Right hindlimb (tissue), 1 donor: Measurements from ENCODE around the gene DCTN4.

Source experiments
- DNase-seq: peaks from one replicate; pipeline ENCODE4 v3.0.0-alpha.2; 2018

DCTN4 gene

DNA sequence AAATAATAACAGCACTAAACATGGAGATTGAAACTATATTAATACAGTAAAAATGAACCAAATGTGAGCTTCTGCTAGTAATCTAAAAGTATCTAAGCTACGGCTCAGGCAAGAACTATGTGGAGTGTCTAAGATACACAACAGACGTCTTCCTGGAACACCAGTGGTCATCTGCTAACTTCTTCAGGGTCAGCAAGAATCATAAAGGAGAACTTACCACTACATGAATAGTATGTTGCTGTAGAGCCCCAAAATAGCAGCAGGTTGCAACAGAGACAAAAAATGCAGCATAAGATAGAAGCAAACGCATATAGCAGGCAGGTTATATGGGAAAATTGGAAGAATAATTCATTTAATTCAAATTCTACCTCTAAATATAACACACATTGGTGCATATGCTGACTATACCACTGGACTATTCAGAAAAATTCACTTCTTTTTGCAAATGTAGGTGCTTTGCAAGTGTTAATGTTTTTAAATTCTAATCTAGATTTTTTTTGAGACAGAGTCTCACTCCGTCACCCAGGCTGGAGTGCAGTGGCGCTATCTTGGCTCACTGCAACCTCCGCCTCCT is 27.1 kb downstream of the DCTN4 start:
- no peak for DNase-seq

DNA sequence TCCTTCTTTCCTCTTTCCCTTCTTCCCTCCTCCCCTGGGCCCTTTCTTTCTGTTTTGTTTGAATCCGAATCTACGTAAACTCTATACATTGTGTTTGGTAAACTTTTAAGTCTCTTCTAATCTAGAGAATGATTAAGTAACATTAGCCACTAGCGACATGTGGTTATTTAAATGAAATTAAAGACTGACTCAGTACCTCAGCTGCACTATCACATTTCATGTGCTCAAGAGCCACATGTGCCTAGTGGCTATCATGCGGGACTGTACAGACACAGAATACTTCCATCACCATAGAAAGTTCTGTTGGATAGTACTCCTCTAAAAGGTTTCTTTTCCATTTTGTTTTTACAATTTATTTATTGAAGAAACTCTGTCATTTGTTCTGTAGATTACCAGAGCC is 29.0 kb downstream of the DCTN4 start:
- DNase-seq, result no peak

DNA sequence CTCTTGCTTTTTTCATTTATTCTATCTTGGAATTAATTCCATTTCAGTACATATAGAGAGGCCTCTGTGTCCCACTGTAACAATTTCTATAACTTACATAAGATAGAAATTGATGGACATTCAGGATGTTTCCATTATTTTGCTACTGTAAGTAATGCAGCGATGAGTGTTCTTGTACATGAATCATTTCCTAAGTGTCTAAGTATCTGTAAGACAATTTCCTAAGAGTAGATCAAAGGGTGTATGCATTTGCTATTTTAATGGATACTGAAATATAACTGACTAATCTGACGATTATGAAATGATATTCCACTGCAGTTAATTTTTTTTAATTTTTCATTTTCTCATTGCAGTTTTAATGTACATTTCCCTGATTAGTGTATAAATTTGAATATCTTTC is 35.0 kb downstream of the DCTN4 start:
- DNase-seq, result no peak

DNA sequence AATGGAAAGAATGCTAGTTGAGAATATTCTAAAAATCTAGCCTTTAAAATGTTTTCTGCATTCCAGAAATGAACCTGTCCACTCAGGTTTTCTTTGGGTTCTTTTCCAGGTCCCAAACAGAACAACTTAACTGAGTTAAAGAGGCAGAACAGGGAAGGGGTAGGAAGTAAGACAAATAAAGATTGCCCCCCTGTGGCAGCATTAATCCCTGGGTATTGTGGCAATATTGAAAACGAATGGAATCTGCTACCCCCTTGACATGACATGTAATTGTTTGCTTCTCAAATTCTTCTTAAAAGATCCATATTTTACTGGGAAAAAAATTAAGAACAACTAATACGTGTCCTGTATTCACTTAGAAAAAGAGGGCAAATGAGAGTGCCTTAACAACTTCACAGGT is 48.7 kb downstream of the DCTN4 start:
- DNase-seq, result no peak

DNA sequence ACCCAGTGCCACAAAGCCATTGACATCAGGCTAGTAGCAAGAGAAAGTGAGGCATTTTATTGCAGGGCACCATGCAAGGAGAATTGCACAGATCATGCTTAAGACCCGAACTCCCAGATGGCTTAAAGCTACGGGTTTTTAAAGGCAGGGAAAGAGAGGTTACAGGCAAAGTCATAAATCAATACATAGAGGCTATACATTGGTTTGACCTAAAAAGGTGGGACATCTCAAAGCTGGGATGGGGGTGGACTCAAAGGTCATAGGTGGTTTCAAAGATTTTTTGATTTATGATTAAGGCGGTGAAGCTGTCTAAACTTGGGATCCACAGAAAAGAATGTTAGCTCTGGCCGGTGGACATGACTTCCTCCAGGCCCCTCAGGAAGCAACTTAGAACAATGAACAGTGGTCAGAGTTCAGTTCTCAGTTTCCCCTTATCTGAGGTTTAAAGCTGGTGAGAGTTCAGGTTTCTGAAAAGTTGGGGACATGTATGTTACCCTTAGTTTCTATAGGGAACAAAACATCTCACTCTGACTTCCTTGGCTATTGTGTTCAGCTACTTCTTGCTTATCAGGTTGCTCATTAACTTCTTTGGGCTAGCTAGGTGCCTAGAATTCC is 51.9 kb downstream of the DCTN4 start:
- no peak for DNase-seq

DNA sequence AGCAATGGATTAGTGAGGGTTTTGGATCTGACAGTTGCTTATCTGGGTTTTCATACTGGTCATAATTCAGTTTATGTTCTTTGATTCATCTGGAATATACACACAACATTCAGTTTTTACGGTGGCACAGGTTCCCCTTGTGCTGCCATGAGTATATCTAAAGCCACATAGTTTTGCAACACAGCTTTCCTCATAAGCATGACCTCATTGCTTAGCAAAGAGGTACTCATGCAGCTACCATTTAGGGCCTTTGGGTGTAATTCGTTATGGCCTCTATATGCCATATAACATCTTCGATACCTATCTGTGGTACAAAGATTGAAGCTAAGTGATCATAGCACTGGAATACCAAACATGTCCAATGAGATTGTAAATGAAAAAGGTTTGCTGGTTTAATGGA is 55.1 kb downstream of the DCTN4 start:
- no peak for DNase-seq

DNA sequence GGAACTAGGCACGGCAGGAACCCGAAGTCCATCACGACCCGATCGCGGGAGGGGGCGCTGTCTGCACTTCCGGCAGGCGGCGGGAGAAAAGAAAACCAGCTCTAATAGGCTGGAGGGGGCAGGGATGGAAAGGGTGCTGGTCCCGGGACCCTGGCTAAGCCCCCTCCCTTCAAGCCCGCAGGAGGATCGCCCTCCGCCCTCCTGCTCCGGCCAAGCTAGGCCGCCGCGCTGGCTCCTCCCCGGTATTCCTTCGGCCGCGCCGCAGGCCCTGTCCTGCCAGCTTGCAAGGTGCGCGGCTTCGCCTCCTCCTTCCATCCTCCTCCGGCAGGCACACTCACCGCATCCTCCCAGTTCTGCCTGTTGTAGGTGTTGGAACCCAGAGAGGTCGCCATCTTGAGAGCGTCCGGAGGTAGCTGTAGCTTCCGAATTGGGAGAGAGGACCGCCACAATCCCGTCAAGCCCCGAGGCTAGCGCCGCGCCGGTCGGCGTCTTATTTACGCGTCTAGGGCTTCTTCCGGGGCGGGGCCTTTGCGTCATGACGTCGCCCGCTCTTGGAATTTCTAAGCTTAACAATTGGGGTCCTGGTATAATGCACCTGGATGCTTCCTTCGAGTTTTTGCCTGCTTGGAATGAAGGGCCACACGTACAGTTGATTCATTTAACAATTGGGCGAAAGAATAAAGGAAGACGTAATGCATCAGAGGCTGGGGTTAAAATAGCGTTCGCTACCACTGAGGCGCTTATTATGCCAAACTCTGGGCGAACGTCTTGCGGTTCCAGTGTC is 58.0 kb downstream of the DCTN4 start, which contains the start of gene RBM22:
Gene RBM22, minus strand, starts transcription at position 469 of the 784 bp plus-strand sequence. Its CDS starts 77 bp downstream, at position 392.
- peak; percentile 96 for DNase-seq

DNA sequence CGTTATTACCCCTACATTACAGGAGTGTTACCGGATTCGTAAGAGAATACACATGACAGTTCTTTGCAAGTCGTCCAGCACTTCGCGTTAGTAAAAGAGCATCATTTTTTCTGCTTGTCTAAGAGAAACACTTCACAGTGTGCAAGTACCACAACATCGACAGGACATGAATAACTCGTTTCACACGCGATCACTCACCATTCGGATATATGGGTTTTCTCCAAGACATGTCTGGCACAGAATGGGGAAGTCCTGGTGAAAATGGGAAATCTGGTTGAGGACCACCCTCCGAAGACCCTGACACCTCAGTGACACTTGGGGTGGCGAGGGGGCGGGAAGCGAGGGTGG is 58.6 kb downstream of the DCTN4 start:
- no peak for DNase-seq

DNA sequence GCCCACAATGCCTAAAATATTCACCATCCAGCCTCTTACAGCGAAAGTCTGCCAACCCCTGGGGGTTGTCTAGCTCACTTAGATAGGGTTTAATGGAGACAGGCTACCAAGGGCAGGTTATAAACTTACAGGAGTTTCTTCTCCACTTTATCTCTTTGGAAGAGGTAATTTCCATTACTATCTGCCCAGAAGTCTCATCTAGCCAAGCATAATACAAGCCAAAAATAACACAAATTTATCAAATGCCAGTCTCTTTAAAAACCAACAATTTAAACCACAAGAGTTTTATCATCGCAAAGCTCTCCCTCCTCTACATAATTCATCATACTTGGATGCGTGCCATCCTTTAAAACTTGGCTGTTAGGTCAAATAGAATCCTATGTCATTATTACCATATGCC is 64.2 kb downstream of the DCTN4 start:
- no peak for DNase-seq

DNA sequence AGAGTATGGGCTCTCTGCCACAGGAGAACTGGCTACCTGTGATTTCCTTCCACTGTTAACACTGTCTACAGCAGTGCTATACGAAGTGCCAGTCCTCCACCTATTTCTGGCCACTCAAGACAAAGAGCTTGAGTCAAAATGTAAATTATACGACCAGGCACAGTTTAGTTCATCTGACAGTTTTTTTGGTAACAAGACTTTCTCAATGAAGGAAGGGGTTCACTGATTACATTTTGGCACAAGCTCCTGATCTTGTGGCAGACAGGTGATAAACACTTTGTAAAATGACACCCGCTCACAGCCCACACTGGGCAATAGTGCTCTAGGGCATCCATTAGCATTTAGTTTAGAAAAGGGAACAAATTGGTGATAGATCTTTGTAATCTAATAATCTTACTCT is 66.5 kb downstream of the DCTN4 start:
- DNase-seq, result no peak

DNA sequence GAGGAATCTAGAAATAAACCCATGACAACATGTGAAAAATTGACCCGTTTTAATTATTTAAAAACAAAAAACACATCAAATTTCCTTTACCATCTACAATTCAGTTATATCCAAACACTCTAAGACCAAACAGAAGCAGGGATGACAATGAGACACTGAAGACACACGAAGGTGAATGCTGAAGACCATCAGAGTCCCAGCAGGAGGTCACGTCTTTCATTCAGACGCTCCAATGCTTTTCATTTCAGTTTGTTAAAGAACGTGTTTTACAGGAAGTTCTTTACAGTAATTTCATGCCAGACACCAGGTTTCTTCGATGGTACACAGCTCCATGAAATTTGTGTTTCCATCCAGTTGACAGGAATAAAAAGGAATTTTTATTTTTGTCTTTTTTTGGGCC is 68.1 kb downstream of the DCTN4 start:
- no peak for DNase-seq

DNA sequence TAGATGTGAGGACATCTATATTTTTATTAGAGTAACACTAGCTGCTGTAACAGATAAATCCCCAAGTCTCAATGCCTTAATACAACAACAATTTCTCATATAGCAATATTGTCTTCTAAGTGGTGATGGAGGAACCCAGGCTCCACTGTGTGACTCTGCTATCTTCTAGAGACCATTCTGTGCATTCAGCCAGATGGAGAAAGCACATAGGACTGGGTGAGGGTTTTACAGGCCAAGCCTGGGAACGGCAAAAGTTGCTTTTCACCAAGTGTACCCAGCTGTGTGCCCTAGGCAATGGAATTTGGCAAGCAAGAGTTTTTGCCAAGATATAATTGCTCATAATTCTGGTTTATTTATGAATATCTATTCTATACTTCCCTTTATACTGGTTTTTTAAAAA is 69.7 kb downstream of the DCTN4 start:
- no peak for DNase-seq

DNA sequence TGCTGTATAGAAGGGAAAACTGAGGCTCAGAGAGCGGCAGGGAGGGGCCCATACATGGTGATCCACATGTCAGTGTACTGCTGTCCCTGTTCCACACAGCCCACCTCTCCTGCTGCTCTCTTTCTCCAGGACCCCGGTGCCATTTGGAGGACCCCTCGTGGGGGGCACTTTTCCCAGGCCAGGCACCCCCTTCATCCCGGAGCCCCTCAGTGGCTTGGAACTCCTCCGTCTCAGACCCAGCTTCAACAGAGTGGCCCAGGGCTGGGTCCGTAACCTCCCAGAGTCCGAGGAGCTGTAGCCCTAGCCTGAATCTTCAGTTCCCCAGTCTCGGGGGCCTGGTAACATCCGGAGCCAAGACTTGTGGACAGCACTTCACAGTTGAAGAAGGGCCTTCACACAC is 82.2 kb downstream of the DCTN4 start:
- DNase-seq, result no peak

DNA sequence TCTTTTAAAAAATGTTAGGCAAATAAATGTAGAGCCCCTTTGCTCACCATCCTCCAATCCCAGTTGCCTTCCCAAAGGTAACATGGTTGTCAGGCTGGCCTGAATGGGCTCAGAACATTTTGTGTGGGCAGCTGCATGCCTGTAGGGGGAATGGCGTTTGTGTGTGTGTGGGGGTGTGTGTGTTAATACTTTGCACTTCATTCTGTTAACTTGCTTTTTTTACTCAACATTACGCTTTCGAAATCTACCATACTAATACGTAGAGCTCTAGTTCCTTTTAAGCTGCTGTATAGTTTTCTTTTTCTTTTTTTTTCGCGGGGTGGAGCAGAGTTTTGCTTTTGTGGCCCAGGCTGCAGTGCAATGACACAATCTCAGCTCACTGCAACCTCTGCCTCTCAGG is 83.7 kb downstream of the DCTN4 start:
- DNase-seq, result no peak

DNA sequence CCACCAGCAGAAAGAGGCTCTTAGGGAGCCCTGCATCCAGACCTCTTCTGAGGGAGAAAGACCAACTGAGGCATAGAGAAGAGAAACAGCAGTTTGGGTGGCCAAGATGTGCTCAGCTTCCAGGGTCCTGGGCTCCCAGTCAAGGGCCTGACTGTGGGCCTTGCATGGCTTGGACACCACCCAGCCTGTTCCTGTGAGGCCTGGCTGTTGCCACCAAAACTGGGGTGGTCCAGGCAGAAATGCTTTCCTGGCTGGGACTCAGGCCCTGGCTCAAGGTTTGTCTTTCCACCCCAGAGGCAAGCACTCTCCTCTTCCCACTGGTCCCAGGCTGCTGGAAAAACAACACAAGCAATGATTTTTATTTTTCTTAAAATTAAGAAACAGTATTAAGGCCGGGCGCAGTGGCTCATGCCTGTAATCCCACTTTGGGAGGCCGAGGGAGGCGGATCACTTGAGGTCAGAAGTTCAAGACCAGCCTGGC is 84.4 kb downstream of the DCTN4 start:
- peak; percentile 93 for DNase-seq

DNA sequence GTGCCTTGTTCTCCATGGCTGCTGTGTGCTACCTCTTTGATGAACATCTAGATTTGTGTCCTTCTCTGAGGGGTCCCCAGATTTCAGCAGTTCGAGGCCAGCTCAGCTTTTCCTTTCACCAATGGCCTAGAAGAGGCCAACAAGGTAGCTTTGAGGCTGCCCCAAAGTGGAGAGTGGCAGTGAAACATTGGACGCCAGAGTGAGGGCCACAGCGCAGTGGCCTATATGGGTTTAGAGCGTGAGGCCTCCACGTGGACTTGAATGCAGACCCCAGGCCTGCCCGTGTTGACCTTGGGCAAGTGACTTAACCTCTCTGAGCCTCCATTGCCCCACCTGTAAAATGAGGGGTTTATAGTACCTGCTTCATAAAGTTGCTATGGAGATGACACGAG is 85.9 kb downstream of the DCTN4 start:
- DNase-seq, result no peak

DNA sequence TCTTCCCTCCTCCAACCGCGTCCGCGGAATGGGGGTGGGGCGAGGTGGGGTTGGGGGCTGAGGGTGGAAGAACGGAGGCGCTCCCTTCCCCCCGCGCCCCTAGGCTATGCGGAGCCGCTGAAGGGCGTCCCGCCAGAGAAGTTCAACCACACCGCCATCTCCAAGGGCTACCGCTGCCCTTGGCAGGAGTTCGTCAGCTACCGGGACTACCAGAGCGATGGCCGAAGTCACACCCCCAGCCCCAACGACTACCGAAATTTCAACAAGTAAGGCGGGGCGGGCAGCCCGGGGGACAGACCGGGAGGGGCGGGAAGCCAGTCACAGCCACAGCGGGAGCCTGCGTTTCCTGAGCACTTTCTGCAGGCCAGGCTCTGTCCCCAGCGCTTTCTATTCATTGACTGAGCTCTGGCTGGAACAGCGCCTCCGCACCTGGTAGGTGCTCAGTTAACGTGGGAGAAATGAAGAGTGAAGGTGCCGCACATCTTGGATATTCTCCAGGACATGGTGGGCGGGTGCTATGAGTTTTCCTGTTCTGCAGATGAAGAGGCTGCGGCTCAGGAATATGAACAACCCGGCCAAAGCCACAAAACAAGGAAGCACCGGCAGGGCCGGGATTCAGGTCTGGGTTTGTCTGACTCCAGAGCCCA is 86.5 kb downstream of the DCTN4 start:
- DNase-seq, result peak; percentile 82

DNA sequence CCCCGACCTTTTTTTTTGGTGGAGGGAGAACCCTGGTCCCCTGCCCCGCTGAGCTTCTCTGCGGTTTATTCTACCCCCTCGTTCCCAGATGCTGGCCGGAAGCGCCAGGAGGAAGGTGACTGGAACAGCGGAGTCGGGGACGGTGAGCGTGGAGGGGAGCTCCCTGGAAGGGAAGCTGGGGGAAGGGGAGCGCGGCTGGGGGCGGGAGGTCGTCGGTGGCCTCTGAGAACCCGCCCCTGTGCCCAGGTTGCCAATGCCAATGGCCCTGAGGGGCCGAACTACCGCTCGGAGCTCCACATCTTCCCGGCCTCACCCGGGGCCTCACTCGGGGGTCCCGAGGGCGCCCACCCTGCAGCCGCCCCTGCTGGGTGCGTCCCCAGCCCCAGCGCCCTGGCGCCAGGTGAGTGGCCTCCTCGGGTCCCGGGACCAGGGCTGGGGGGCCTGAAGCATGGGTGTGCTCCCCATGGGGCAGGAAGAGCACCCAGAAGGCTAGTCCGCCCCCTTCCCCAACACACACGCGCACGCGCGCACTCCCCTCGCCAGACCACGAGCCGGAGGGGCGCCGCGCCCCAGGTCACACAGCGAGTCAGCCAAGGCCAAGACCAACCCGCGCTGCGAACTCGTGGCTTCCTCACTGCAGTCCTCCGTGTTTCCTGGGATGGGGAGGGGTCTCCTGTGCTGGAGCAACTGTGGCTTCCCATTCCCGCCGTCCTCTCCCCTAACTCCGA is 87.1 kb downstream of the DCTN4 start:
- DNase-seq, result peak; percentile 35

DNA sequence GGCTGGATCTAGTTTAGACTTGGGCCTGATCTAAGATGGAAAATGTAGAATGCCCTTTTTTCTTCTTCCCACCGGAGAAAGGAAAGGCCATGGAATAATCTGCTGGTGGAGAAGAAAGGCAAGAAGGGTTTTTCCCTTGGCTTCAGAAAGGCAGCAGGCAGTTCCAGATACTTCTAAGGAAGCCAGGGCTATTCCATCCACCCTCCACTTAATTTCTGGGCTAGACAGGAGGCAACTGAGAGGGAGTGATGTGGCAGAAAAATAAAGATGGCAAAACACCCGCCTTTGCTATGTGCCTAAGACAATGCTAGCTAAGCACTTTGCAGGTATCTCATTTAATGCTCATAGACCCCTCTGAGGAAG is 87.9 kb downstream of the DCTN4 start:
- DNase-seq, result peak; percentile 38

DNA sequence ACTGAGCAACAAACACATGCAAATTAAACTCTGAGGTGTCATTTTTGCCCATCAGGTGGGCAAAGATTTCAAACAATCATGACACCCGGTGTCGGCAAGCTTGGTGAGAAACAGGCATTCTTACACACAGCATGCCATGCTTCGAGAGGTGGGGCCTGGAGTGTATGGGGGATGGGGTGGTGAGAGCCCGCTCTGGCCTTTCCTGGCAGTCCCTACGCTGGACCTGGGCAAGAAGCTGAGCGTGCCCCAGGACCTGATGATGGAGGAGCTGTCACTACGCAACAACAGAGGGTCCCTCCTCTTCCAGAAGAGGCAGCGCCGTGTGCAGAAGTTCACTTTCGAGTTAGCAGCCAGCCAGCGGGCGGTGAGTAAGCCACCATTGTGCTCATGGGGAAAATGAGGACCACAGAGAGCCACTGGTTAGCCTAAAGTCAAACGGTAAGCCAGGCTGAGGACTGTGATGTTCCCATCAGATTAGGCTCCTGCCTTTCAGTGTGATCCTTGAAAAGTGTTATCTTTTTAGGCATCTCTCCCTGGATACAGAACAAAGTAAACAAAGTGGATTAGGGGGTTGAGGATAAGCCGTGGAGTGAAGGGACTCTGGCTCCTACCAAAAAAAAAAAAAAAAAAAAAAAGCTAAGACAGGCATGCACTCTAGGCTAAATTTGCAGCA is 88.4 kb downstream of the DCTN4 start:
- DNase-seq, result no peak

DNA sequence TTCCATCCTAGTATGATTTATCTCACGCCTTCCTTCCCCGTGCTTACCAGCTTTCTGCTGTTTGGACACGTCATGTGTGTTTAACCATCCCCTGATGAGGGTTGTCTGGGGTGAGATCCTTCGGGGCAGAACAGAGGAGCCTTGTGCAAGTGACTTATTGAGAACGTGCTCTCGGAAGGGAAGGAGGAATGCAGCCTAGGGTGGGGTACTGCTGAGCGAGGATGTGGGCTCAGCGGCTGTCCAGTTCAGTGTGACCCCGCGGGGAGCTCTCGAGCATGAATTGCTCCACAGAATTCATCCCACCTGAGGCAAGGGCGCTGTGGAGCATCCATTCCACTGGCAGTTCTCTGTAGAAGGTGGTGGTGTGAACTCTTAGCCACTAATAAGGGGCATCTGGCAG is 93.8 kb downstream of the DCTN4 start:
- no peak for DNase-seq

DNA sequence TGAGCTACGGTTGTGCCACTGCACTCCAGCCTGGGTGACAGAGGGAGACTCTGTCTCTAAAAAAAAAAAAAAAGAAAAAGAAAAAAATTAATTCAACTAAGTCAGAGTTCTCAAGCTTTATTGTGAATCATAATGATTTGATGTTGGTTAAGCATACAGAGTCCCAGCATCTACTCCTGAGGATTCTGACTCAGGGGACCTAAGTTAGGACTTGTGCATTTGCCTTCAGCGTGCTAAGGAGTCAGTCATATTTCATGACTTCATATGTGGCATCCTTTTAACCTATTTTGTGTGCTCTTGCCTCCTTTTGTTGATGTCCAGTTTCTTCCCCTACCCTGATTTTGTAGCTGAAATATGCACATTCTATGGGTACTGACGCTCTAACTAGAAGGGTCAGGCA is 94.9 kb downstream of the DCTN4 start:
- DNase-seq, result no peak
